Thyroid gland (tissue), 4 donors: ENCODE data around the gene TIMM44. TPM values are rescaled to one million over a fixed set of nuclear protein-coding genes. Genes with fewer than 3 reads are reported as not detected.

ENCODE experiments used
- DNase-seq, 2 donors: peaks; one replicate each; pipeline ENCODE4 v3.0.0-alpha.2; 2019
- H3K27ac ChIP-seq, 3 donors: fragments of 200-600 bp; sonication (generic); 1 replicate in 2 of 3; 2 replicates in 1 of 3; pipeline ENCODE4 v1.5.1; 2016 to 2019; ENCODE audit warnings: mild to moderate bottlenecking in 1 of 3, moderate library complexity in 1 of 3
- H3K27me3 ChIP-seq: fragments of 200-600 bp; sonication (generic); one replicate; pipeline ENCODE4 v1.5.1; 2019
- H3K36me3 ChIP-seq, 2 donors: fragments of 200-600 bp; sonication (generic); one replicate each; pipeline ENCODE4 v1.5.1; 2016 to 2019
- H3K4me1 ChIP-seq, 2 donors: fragments of 200-600 bp; sonication (generic); one replicate each; pipeline ENCODE4 v1.5.1; 2017 to 2019
- H3K4me3 ChIP-seq, 3 donors: fragments of 200-600 bp; sonication (generic); replicated peaks in 1 of 3; 1 replicate in 2 of 3; 2 replicates in 1 of 3; pipeline ENCODE4 v1.5.1; 2016; ENCODE audit warnings: mild to moderate bottlenecking in 1 of 3
- H3K9me3 ChIP-seq: fragments of 200-600 bp; sonication (generic); one replicate; pipeline ENCODE4 v1.5.1; 2017
- CTCF ChIP-seq, 6 experiments: fragments of 200-600 bp in 3 of 6; fragments of 450-650 bp in 3 of 6; sonication (generic) in 3 of 6; IDR thresholded peaks; one replicate each; pipeline ENCODE4 v1.5.1; 2016 to 2019; ENCODE audit warnings: antibody characterized with exemption in 6 of 6, mild to moderate bottlenecking in 2 of 6, inconsistent platforms in 1 of 6, moderate library complexity in 1 of 6
- POLR2A ChIP-seq, 2 donors: fragments of 450-650 bp; IDR thresholded peaks; one replicate each; pipeline ENCODE4 v1.6.1; 2017; ENCODE audit warnings: antibody characterized with exemption in 2 of 2, mild to moderate bottlenecking in 2 of 2, moderate library complexity in 1 of 2
- WGBS, 2 donors: methylation state at CpG; one replicate each; pipeline ENCODE4 v1.1.5; 2017; 5-methylcytosine and 5-hydroxymethylcytosine counted together
- intact Hi-C: fragments of 100-400 bp; cut with DNase I; formaldehyde crosslinking; loops from one replicate; pipeline ENCODE4 v1.15.1; 2023
- total RNA-seq, 4 donors: library from RNA; depleted of rRNA; stranded (reverse); fragments of >200 nt; gene quantifications; one replicate each; pipeline ENCODE4 v1.2.3, GENCODE V29; 2016

Gene TIMM44
- total RNA-seq, 4 donors from 2014 or later, result 47.4 to 85.6 (median 56.6) TPM

- Histone ChIP-seq H3K27ac (no peak overlapping the region), H3K9me3 (no peaks in the 10 kb centered on the region), H3K36me3 (peaks cover 35 to 38% of the 10 kb centered on the region in 2 donors), H3K27me3 (no peaks in the 10 kb centered on the region), H3K4me1 (peaks cover 0 to 11% of the 10 kb centered on the region in 2 donors), H3K4me3 (no peak overlapping the region)
- intact Hi-C loops, result no loop called here
- TF ChIP-seq POLR2A (IDR thresholded peaks at IDR 0.05) (no peak), CTCF (IDR thresholded peaks at IDR 0.05) (no peak)
- 87 to 91% methylated on average over 11 to 17 of the region's 18 CpGs for WGBS, 2 donors
- no peak for DNase-seq
Observed at GRCh38 chr19:7911508-7912143, 31.8 kb downstream of the TIMM44 start.

GRCh38 chr19:7910321-7911161 lies 32.9 kb downstream of the TIMM44 start:
- whole genome bisulfite sequencing, 2 donors, result 93 to 97% methylated on average over 25 to 32 of the region's 54 CpGs
- no peak for DNase-seq
- no peak overlapping the region for H3K27ac ChIP-seq
- H3K36me3 ChIP-seq, result peaks cover 38 to 45% of the 10 kb centered on the region in 2 donors
- intact Hi-C loops, result no loop called here
- no peaks in the 10 kb centered on the region for H3K9me3 ChIP-seq
- TF ChIP-seq CTCF (IDR thresholded peaks at IDR 0.05) (no peak), POLR2A (IDR thresholded peaks at IDR 0.05) (no peak)
- H3K4me1 ChIP-seq, result peaks cover 4 to 5% of the 10 kb centered on the region in 2 donors
- H3K27me3 ChIP-seq, result no peaks in the 10 kb centered on the region
- H3K4me3 ChIP-seq, result no peak overlapping the region

- WGBS, 2 donors, result 85 to 96% methylated on average over 11 to 18 of the region's 21 CpGs
- H3K27me3 ChIP-seq, result no peaks in the 10 kb centered on the region
- intact Hi-C loops, result no loop called here
- peaks cover 38 to 46% of the 10 kb centered on the region in 2 donors for H3K36me3 ChIP-seq
- no peak for DNase-seq
- TF ChIP-seq POLR2A (IDR thresholded peaks at IDR 0.05) (no peak), CTCF (IDR thresholded peaks at IDR 0.05) (no peak)
- no peak overlapping the region for H3K4me3 ChIP-seq
- H3K27ac ChIP-seq, result no peak overlapping the region
- H3K9me3 ChIP-seq, result no peaks in the 10 kb centered on the region
- H3K4me1 ChIP-seq, result peaks cover 14% of the 10 kb centered on the region in 2 donors
Observed at GRCh38 chr19:7909471-7910067, 33.9 kb downstream of the TIMM44 start.

GRCh38 chr19:7908742-7909461 lies 34.6 kb downstream of the TIMM44 start:
- Histone ChIP-seq H3K4me1 (peaks cover 17 to 18% of the 10 kb centered on the region in 2 donors), H3K27ac (no peak overlapping the region), H3K36me3 (peaks cover 38 to 46% of the 10 kb centered on the region in 2 donors), H3K9me3 (no peaks in the 10 kb centered on the region), H3K4me3 (no peak overlapping the region), H3K27me3 (no peaks in the 10 kb centered on the region)
- intact Hi-C loops, result no loop called here
- 90 to 93% methylated on average over 11 to 15 of the region's 19 CpGs for WGBS, 2 donors
- no peak for DNase-seq
- TF ChIP-seq CTCF (IDR thresholded peaks at IDR 0.05) (no peak), POLR2A (IDR thresholded peaks at IDR 0.05) (no peak)
